Measurements from ENCODE around the gene SUV39H2.
"Not testable (repeated sequence)": the region's sequence is repeated elsewhere in the genome, so short reads cannot be mapped to it uniquely, and the experiment has no call there.

DNA sequence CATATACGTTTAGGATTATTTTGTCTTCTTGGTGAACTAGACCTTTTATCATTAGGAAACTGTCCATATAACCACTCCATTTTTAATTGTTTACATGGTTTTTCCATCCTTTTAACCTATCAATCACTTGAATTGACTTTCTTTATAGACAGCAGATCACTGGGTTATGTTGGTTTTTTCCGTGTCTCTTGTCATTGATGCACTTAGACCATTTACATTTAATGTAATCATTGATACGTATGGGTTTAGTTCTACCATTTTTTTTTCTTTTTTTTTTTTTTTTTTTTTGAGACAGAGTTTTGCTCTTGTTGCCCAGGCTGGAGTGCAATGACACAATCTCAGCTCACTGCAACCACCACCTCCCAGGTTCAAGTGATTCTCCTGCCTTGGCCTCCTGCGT is 28.9 kb downstream of the SUV39H2 start:
- TF ChIP-seq CTCF (IDR thresholded peaks at IDR 0.05; ENCODE audit: poor library complexity, severe bottlenecking); POLR2AphosphoS5 (IDR thresholded peaks at IDR 0.05); EP300 (conservative IDR thresholded peaks at IDR 0.05; ENCODE audit: poor library complexity, severe bottlenecking); EZH2 (IDR thresholded peaks at IDR 0.05; ENCODE audit: borderline replicate concordance, insufficient read depth, low read length, poor library complexity, severe bottlenecking); RAD21 (conservative IDR thresholded peaks at IDR 0.05): not testable (repeated sequence)
- TF ChIP-seq, protein P1, sequence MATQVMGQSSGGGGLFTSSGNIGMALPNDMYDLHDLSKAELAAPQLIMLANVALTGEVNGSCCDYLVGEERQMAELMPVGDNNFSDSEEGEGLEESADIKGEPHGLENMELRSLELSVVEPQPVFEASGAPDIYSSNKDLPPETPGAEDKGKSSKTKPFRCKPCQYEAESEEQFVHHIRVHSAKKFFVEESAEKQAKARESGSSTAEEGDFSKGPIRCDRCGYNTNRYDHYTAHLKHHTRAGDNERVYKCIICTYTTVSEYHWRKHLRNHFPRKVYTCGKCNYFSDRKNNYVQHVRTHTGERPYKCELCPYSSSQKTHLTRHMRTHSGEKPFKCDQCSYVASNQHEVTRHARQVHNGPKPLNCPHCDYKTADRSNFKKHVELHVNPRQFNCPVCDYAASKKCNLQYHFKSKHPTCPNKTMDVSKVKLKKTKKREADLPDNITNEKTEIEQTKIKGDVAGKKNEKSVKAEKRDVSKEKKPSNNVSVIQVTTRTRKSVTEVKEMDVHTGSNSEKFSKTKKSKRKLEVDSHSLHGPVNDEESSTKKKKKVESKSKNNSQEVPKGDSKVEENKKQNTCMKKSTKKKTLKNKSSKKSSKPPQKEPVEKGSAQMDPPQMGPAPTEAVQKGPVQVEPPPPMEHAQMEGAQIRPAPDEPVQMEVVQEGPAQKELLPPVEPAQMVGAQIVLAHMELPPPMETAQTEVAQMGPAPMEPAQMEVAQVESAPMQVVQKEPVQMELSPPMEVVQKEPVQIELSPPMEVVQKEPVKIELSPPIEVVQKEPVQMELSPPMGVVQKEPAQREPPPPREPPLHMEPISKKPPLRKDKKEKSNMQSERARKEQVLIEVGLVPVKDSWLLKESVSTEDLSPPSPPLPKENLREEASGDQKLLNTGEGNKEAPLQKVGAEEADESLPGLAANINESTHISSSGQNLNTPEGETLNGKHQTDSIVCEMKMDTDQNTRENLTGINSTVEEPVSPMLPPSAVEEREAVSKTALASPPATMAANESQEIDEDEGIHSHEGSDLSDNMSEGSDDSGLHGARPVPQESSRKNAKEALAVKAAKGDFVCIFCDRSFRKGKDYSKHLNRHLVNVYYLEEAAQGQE (IDR thresholded peaks at IDR 0.05; ENCODE audit: borderline replicate concordance) = not testable (repeated sequence)

All from neural cell (in vitro differentiated cells).